Fibroblast of pulmonary artery (primary cell): ENCODE results near the gene TCF7.

Experiments
- DNase-seq: peaks from one replicate; pipeline ENCODE4 v3.0.0-alpha.2; 2010; ENCODE audit warnings: low read depth
- H3K4me3 ChIP-seq: replicated peaks from 2 replicates; pipeline ENCODE4 v1.5.1; 2011; ENCODE audit warnings: low read depth, mild to moderate bottlenecking, control low read depth, low read length, moderate library complexity
- TF ChIP-seq, protein P1 (sequence below): IDR thresholded peaks from 2 replicates; pipeline ENCODE4 v1.5.1; 2011; ENCODE audit warnings: mild to moderate bottlenecking, control low read depth, low read length, inconsistent platforms; ENCODE audit errors: missing control alignments

The TCF7 gene

GRCh38 chr5:134176511-134177368 is 62.3 kb downstream of the TCF7 start, which contains the start of gene SKP1:
TSS of gene SKP1 (minus strand) at chr5:134176950. CDS start at chr5:134174022, 2,928 bp downstream.
- TF ChIP-seq, protein P1, sequence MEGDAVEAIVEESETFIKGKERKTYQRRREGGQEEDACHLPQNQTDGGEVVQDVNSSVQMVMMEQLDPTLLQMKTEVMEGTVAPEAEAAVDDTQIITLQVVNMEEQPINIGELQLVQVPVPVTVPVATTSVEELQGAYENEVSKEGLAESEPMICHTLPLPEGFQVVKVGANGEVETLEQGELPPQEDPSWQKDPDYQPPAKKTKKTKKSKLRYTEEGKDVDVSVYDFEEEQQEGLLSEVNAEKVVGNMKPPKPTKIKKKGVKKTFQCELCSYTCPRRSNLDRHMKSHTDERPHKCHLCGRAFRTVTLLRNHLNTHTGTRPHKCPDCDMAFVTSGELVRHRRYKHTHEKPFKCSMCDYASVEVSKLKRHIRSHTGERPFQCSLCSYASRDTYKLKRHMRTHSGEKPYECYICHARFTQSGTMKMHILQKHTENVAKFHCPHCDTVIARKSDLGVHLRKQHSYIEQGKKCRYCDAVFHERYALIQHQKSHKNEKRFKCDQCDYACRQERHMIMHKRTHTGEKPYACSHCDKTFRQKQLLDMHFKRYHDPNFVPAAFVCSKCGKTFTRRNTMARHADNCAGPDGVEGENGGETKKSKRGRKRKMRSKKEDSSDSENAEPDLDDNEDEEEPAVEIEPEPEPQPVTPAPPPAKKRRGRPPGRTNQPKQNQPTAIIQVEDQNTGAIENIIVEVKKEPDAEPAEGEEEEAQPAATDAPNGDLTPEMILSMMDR = no peak
- peak within 1 kb of the TSS; percentile 80 for H3K4me3 ChIP-seq
- peak; percentile 82 for DNase-seq

DNA sequence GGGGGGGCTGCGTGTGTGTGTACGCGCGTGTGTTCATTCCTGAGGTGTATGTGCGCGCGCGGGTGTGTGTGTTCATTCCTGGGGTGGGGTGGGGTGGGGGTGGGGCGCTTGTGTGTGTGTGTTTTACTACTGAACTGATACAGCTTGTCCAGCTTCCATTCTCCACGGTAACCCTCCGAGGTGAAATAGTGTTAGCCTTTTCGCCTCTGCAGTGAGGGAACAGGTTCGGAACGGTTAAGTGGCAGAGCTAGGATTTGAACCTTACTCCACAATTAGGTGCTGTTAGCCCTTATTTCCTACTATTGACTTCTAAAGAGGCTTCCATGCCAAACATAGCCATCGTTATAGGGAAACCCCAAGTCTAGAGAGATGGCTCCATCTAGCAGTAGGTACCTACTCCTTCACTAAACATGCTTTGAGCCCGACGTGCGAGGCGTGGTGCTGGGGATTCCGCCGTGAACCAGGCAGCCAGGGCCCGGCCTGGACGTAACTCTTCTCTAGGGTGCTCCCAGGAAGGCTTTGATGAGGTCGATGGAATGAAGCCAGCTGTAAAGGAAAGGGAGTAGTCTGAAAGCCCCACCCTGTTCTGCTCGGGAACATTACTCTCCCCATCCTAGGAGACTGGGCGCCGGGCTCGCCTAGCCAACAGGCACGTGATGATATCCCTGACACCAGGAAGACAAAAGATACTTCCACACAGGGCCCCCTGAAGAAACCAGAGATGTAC is 63.1 kb downstream of the TCF7 start:
- peak overlapping the region; percentile 80 for H3K4me3 ChIP-seq
- peak; percentile 63 for DNase-seq
- TF ChIP-seq, protein P1 = no peak

GRCh38 chr5:134178096-134178419 is 63.6 kb downstream of the TCF7 start:
- H3K4me3 ChIP-seq = peak overlapping the region; percentile 80
- TF ChIP-seq, protein P1 = no peak
- DNase-seq = no peak

DNA sequence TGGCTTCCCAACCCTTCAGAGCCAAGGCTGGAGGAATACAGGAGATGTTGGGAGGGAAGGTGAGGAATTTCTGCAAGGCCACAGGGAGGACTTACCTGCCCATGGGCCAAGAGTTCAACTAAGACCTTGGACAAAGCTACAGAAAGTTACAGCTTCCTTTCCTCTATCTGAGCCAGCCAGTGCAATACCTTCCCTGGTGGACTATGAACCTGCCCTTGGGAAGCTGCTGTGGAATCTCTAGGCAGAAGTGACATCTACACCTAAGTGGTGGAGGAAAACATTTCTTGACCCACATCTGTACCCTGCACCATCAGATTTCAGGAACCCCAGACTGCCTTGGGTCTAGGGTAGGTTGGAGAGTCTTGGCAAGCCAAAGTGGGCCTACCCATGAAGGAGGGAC is 69.0 kb downstream of the TCF7 start:
- no peak overlapping the region for H3K4me3 ChIP-seq
- DNase-seq = no peak
- TF ChIP-seq, protein P1 = no peak

- TF ChIP-seq, protein P1 = peak; percentile 98
- no peak overlapping the region for H3K4me3 ChIP-seq
- peak; percentile 75 for DNase-seq
These were observed 70.0 kb downstream of the TCF7 start for GRCh38 chr5:134184155-134185135.

- TF ChIP-seq, protein P1 = no peak
- no peak for DNase-seq
These were observed 73.6 kb downstream of the TCF7 start for GRCh38 chr5:134188092-134188491.

More at GRCh38 chr5:134188092-134188491, 73.6 kb downstream of the TCF7 start:
- no peak overlapping the region for H3K4me3 ChIP-seq
